ENCODE measurements around the gene CCDC68. TPM values are rescaled to one million over a fixed set of nuclear protein-coding genes. Genes with fewer than 3 reads are reported as not detected.
"Not testable (repeated sequence)": the region's sequence is repeated elsewhere in the genome, so short reads cannot be mapped to it uniquely, and the experiment has no call there.

CCDC68 gene
- total RNA-seq, 6 donors from 2014 or later = 12.4 to 37.7 (median 26.2) TPM

GRCh38 chr18:54856105-54856646 lies 103.1 kb downstream of the CCDC68 start:
- Histone ChIP-seq H3K27me3 (no peaks in the 10 kb centered on the region), H3K9me3 (no peaks in the 10 kb centered on the region), H3K36me3 (no peaks in the 10 kb centered on the region), H3K4me3 (no peak overlapping the region), H3K27ac (no peak overlapping the region), H3K4me1 (peaks cover 0 to 9% (median 3%) of the 10 kb centered on the region in 4 donors)
- DNase-seq = no peak
- WGBS, 2 donors = 65 to 66% methylated on average over 2 of the region's 2 CpGs
- no peak for ATAC-seq (ENCODE audit: low FRiP score in 2 of 2)
- no peak for TF ChIP-seq POLR2AphosphoS5 (IDR thresholded peaks at IDR 0.05)
- no peak for TF ChIP-seq CTCF (IDR thresholded peaks at IDR 0.05)
- TF ChIP-seq EP300 (IDR thresholded peaks at IDR 0.05) = no peak

- H3K4me1 ChIP-seq; ATAC-seq (ENCODE audit: low FRiP score in 2 of 2); H3K4me3 ChIP-seq; H3K36me3 ChIP-seq; H3K9me3 ChIP-seq; H3K27me3 ChIP-seq; DNase-seq; H3K27ac ChIP-seq: not testable (repeated sequence)
- 97 to 98% methylated on average over 3 of the region's 3 CpGs for WGBS, 2 donors
These were observed 104.2 kb downstream of the CCDC68 start for GRCh38 chr18:54855050-54855449.

- no peak for TF ChIP-seq CTCF (IDR thresholded peaks at IDR 0.05)
- no peak for TF ChIP-seq POLR2A (IDR thresholded peaks at IDR 0.05)
- no peak for TF ChIP-seq EP300 (IDR thresholded peaks at IDR 0.05)
- TF ChIP-seq POLR2AphosphoS5 (IDR thresholded peaks at IDR 0.05) = no peak
These were observed 106.2 kb downstream of the CCDC68 start for GRCh38 chr18:54852780-54853675.

More at GRCh38 chr18:54852780-54853675, 106.2 kb downstream of the CCDC68 start:
- Histone ChIP-seq H3K36me3 (no peaks in the 10 kb centered on the region), H3K27me3 (no peaks in the 10 kb centered on the region), H3K4me1 (peaks cover 0 to 9% (median 3%) of the 10 kb centered on the region in 4 donors), H3K9me3 (no peaks in the 10 kb centered on the region), H3K27ac (no peak overlapping the region), H3K4me3 (no peak overlapping the region)
- WGBS, 2 donors = 56 to 66% methylated on average over 6 of the region's 6 CpGs
- no peak for ATAC-seq (ENCODE audit: low FRiP score in 2 of 2)
- DNase-seq = no peak

Other genes starting within 250 kb of the CCDC68 start
- gene RAB27B, start 131.0 kb downstream of the CCDC68 start, total RNA-seq = 10 to 100 TPM in 4 of 6 donors, 1 to 10 TPM in 2; 4.2 to 28.1 (median 17.1) TPM

All from upper lobe of left lung (tissue), 6 donors.